ENCODE results near the gene COPS4. TPM values are rescaled to one million over a fixed set of nuclear protein-coding genes. Genes with fewer than 3 reads are reported as not detected.

COPS4 gene
- total and polyA plus RNA-seq, 2 of the 8 experiments (the other 6 are each of a cell fraction or from before 2014, with no cell fraction given): 14.9 to 28.3 TPM

DNA sequence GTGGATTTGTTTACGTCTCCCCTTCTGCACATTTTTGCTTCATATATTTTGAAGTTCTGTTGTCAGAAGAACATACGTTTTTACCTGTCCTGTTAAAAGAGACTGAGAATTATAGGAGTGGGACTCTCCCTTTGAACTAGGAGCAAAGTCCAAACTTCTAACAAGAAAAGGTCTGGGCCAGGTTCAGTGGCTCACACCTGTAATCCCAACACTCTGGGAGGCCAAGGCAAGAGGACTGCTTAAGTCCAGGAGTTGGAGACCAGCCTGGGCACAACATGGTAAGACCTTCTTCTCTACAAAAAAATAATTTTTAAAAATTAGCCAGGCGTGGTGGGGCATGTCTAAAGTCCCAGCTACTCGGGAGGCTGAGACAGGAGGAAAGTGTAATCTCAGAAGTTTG lies 40.1 kb upstream of the COPS4 start (continued):
- no peak for TF ChIP-seq ASH2L (IDR thresholded peaks at IDR 0.05; ENCODE audit: low read length)
- TF ChIP-seq, protein P1, sequence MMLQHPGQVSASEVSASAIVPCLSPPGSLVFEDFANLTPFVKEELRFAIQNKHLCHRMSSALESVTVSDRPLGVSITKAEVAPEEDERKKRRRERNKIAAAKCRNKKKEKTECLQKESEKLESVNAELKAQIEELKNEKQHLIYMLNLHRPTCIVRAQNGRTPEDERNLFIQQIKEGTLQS (IDR thresholded peaks at IDR 0.05; ENCODE audit: insufficient read depth, low read depth, low read length): no peak
- no peak for TF ChIP-seq YY1 (IDR thresholded peaks at IDR 0.05; ENCODE audit: low read depth, low read length)
- TF ChIP-seq RBBP5 (IDR thresholded peaks at IDR 0.05; ENCODE audit: borderline replicate concordance, low read depth, low read length): no peak
- TF ChIP-seq POLR2AphosphoS5 (IDR thresholded peaks at IDR 0.05; ENCODE audit: low read depth, low read length): no peak
- TF ChIP-seq POU5F1 (IDR thresholded peaks at IDR 0.05; ENCODE audit: low read depth, low read length): no peak
- no peak for TF ChIP-seq ZNF274 (IDR thresholded peaks at IDR 0.05; ENCODE audit: borderline replicate concordance, extremely low read depth, low read length)
